Measurements from ENCODE around the gene PARPBP.
"Not testable (repeated sequence)": the region's sequence is repeated elsewhere in the genome, so short reads cannot be mapped to it uniquely, and the experiment has no call there.

Gene PARPBP, protein sequence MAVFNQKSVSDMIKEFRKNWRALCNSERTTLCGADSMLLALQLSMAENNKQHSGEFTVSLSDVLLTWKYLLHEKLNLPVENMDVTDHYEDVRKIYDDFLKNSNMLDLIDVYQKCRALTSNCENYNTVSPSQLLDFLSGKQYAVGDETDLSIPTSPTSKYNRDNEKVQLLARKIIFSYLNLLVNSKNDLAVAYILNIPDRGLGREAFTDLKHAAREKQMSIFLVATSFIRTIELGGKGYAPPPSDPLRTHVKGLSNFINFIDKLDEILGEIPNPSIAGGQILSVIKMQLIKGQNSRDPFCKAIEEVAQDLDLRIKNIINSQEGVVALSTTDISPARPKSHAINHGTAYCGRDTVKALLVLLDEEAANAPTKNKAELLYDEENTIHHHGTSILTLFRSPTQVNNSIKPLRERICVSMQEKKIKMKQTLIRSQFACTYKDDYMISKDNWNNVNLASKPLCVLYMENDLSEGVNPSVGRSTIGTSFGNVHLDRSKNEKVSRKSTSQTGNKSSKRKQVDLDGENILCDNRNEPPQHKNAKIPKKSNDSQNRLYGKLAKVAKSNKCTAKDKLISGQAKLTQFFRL

DNA sequence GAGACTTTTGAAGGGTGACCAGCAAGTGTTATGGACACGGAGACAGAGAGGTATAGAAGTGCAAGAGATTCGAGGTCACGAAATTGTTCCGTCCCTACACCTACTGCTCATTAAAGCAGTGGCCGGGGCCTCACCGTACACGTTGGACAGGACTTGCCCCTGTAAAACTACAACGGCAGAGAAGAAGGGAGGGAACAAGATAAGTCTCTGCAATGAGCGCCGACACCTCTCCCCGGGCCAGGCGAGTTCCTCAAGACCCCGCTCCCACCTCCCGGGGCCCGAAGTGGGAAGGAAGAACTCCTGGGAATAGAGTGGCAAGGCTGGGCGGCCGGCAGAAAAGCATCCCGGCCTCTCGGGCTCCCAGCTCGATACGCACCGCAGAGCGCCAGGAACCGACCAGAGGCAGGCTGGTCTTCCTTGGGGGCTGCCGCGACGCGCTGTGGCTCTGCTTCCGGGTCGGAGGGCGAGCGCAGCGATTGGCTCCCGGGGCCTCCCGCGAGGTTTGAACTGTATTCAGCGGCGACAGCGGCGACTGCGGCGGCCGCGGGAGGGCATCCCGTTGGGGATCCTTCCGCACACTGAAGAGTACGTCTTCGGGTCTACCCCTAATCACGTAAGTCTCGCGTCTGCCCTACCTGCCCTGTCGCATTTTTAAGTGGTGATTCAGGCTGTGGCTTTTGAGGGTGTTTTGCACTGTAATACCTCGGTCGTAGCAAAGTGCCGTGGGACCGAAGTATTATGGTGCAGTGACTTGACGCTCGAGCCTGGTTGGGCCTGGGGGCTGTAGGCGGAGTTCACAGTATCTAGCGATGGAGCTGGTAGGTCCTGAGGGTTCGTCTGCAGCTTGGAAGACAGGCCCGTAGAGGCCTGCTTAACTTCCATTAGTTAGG lies at the start of gene PARPBP, which contains the start of gene NUP37:
TSS of gene PARPBP (plus strand) at position 510 of the 890 bp plus-strand sequence. CDS start 3,706 bp downstream, outside the sequence.
TSS of gene NUP37 (minus strand) at position 441 of the 890 bp plus-strand sequence. CDS start 1,596 bp downstream, outside the sequence.
- CTCF ChIA-PET, result no interaction called here
- Mint-ChIP-seq H3K27me3 (no peaks in the 10 kb centered on the region), H3K9me3 (no peaks in the 10 kb centered on the region), H3K27ac (peak within 1 kb of the TSS; percentile 86), H3K36me3 (peaks cover 32% of the 10 kb centered on the region), H3K4me1 (peaks cover 46% of the 10 kb centered on the region), H3K4me3 (peak within 1 kb of the TSS; percentile 93)
- DNase-seq, result peak; percentile 94

DNA sequence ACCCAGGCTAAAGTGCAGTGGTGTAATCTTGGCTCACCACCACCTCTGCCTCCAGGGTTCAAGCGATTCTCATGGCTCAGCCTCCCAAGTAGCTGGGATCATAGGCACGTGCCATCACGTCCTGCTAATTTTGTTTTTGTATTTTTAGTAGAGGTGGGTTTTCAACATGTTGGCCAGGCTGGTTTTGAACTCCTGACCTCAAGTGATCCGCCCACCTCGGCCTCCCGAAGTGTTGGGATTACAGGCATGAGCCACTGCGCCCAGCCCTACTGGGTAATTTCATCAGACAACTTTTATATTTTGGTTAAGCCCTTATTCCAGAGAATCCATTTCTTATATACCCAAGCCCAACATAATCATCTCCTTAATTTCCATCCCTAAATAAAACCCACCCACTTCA lies 47.9 kb upstream of the PARPBP start:
- not testable (repeated sequence) for H3K4me3 Mint-ChIP-seq

DNA sequence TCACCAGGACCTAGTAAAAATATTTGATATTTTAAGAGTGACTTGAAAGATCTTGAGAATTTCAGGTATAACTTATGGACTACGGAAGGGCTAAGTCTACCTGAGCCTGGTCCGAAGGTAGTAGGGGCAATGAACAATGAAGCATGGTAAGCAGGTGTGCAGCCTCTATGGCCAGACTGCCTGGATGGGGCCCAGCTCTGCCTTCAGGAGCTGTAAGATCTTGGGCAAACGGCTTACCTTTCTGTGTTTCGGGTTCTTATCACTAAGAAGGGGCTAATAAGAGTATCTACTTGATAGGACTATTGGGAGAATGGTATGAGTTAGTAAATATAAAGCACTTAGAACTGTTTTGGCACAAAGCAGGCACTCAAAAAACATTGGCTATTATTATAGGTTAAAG lies 39.1 kb upstream of the PARPBP start:
- Mint-ChIP-seq H3K4me3 (no peak overlapping the region), H3K4me1 (no peaks in the 10 kb centered on the region), H3K27ac (no peak overlapping the region), H3K36me3 (peaks cover 46% of the 10 kb centered on the region), H3K27me3 (no peaks in the 10 kb centered on the region), H3K9me3 (no peaks in the 10 kb centered on the region)
- DNase-seq, result no peak
- CTCF ChIA-PET, result interaction anchor here (2.1 kb wide), 1 partner anchor 14 kb away, joined by 6 read pairs; no protein-coding TSS in a partner anchor

More for the DNA sequence above, 47.9 kb upstream of the PARPBP start:
- H3K4me1 Mint-ChIP-seq, H3K9me3 Mint-ChIP-seq, CTCF ChIA-PET, H3K27me3 Mint-ChIP-seq, H3K27ac Mint-ChIP-seq, DNase-seq: not testable (repeated sequence)
- H3K36me3 Mint-ChIP-seq, result peaks cover 16% of the 10 kb centered on the region

DNA sequence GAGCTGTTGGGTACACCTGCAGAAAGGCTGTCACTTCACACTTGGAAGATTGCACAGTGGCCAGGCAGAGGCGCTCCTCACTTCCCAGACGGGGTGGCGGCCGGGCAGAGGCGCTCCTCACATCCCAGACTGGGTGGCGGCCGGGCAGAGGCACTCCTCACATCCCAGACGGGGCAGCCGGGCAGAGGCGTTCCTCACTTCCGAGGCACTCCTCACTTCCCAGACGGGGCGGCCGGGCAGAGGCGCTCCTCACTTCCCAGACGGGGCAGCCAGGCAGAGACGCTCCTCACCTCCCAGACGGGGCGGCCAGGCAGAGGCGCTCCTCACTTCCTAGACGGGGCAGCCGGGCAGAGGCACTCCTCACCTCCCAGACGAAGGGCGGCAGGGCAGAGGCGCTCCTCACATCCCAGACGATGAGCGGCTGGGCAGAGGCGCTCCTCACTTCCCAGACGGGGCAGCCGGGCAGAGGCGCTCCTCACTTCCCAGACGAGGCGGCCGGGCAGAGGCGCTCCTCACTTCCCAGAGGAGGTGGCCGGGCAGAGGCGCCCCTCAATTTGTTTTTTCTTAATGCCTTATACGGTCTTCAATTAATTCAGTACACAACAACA lies 30.7 kb upstream of the PARPBP start:
- H3K27me3 Mint-ChIP-seq, H3K4me1 Mint-ChIP-seq, DNase-seq, H3K9me3 Mint-ChIP-seq, CTCF ChIA-PET, H3K4me3 Mint-ChIP-seq, H3K27ac Mint-ChIP-seq: not testable (repeated sequence)
- H3K36me3 Mint-ChIP-seq, result peaks cover 18% of the 10 kb centered on the region

DNA sequence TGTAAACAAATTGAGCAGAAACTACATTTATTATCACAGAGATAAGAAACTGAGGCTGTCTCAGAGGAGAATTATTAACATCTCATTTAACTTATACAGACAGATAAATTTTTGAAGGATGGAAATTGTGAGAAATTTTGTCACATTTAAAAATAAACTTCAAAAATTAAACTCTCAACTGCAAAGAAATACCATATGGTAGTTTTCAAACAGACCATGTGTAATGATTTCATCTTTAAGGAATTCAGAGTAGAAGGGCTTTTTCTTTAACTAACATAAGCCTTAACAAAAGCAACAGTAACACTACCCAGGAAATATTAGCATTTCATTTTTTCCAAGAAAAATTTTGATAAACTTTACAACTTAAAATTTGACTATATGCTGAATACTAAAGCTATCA lies 26.7 kb upstream of the PARPBP start:
- CTCF ChIA-PET, result interaction anchor here (0.8 kb wide), 1 partner anchor 676 kb away, joined by 3 read pairs; no protein-coding TSS in a partner anchor

DNA sequence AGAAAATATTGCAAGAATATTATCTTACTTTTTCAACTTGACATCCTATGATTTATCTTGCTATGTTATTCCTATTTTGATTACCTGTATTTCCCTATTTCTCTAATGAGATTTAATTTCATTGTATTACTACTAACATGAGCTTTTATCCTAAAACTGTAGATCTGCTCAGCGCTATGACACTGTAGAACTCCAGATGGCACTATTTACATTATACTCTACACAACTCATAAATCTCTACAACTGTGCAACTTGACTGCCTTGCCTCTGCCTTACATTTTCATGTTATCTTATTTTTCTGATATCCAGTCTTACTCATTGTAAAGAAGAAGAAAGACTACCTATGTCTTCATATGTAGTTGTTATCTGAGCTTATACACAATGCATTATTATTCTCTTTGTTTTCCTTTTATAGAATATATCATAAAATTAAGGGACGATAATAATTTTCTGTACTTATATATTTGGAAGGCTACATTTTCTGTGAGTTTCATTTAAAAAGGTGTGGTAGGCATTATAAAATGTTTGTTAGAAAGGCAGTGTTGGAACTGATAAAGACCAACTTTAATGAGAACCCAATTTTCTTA lies 24.2 kb upstream of the PARPBP start:
- Mint-ChIP-seq H3K27me3 (no peaks in the 10 kb centered on the region), H3K4me3 (no peak overlapping the region), H3K27ac (no peak overlapping the region), H3K4me1 (no peaks in the 10 kb centered on the region), H3K9me3 (no peaks in the 10 kb centered on the region), H3K36me3 (peaks cover 22% of the 10 kb centered on the region)
- no peak for DNase-seq
- CTCF ChIA-PET, result interaction anchor here (0.8 to 2.0 kb wide), 6 partner anchors 14 to 448 kb away, joined by 3 to 6 read pairs (median 3); no protein-coding TSS in a partner anchor

More for the DNA sequence above, 26.7 kb upstream of the PARPBP start:
- no peak for DNase-seq
- Mint-ChIP-seq H3K27me3 (no peaks in the 10 kb centered on the region), H3K9me3 (no peaks in the 10 kb centered on the region), H3K4me3 (no peak overlapping the region), H3K4me1 (no peaks in the 10 kb centered on the region), H3K36me3 (peaks cover 21% of the 10 kb centered on the region), H3K27ac (no peak overlapping the region)

DNA sequence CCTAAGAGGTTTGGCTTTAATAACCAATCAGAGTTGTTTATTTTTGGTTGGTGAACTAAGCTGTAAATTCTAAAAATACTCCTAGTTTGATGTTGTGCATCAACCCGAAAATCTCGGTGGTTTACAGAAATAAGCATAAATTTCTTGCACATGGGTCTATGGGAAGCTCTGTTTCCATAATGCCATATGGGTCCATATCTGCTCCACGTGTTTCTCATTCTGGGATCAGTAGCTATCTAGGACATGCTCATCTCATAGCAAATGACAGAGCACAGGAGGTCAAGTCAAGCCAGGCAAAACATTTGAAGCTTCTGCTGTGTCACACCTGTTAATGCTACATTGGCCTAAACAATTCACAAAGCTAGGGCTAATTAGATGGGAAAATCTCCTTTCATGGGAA lies 23.1 kb upstream of the PARPBP start:
- no peaks in the 10 kb centered on the region for H3K27me3 Mint-ChIP-seq
- H3K4me3 Mint-ChIP-seq, result no peak overlapping the region
- H3K36me3 Mint-ChIP-seq, result peaks cover 23% of the 10 kb centered on the region
- H3K9me3 Mint-ChIP-seq, result no peaks in the 10 kb centered on the region
- H3K27ac Mint-ChIP-seq, result no peak overlapping the region
- no peak for DNase-seq
- no peaks in the 10 kb centered on the region for H3K4me1 Mint-ChIP-seq
- CTCF ChIA-PET, result interaction anchor here (0.5 to 2.0 kb wide), 5 partner anchors 101 to 611 kb away, joined by 3 to 5 read pairs (median 3); partner anchors contain the start of gene PMCH

DNA sequence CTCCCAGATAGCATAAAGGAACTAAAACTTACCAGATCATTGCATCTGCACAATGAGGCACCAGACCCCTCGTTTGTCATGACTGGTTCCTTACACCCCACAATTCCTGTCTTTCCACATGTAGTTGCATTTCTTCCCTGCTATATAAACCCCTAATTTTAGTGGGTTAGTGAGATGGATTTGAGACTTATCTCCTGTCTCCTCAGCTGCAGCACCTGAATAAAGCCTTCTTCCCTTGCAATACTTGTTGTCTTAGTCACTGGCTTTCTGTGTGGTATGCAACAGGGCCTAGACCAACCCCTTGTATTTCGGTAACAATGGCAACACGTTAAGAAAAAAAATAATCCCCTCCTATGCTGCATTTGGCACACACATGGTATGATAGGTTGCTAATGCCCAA lies 13.1 kb upstream of the PARPBP start:
- Mint-ChIP-seq H3K27ac (no peak overlapping the region), H3K4me3 (no peak overlapping the region), H3K4me1 (peaks cover 8% of the 10 kb centered on the region), H3K36me3 (peaks cover 78% of the 10 kb centered on the region), H3K9me3 (peaks cover 11% of the 10 kb centered on the region), H3K27me3 (no peaks in the 10 kb centered on the region)
- DNase-seq, result no peak
- CTCF ChIA-PET, result no interaction called here

DNA sequence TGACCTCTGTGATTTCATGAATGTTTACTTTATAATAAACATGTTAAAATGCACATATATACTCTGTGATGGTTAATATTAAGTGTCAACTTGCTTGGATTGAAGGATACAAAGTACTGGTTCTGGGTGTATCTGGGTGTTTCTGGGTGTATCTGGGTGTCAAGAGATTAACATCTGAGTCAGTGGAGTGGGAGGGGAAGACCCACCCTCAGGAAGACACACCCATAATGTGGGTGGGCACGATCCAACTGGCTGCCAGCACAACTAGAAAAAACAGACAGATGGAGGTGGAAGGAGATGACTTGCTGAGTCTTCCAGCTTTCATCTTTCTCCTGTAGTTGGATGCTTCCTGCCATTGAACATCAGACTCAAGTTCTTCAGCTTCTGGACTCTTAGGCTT lies 12.0 kb upstream of the PARPBP start:
- H3K4me3 Mint-ChIP-seq, result no peak overlapping the region
- H3K27me3 Mint-ChIP-seq, result no peaks in the 10 kb centered on the region
- no peak for DNase-seq
- peaks cover 75% of the 10 kb centered on the region for H3K36me3 Mint-ChIP-seq
- H3K9me3 Mint-ChIP-seq, result peaks cover 11% of the 10 kb centered on the region
- peaks cover 8% of the 10 kb centered on the region for H3K4me1 Mint-ChIP-seq
- no peak overlapping the region for H3K27ac Mint-ChIP-seq
- CTCF ChIA-PET, result no interaction called here

DNA sequence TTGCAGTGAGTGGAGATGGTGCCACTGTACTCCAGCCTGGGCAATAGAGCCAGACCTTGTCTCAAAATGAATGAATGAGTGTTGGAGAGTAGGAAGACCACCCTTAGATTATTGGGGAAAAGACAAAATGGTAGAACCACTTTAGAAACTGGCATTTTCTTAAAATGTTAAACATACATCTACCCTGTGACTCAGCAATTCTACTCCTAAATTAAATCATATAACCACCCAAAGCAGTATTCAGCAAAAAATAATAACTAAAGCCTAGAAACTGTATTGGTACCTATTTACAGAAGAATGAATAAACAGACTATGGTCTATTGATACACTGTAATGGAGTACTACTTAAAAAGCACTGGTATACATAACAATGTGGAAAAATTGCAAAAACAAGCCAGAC lies 9.2 kb upstream of the PARPBP start:
- CTCF ChIA-PET, result no interaction called here
- Mint-ChIP-seq H3K27ac (no peak overlapping the region), H3K36me3 (peaks cover 63% of the 10 kb centered on the region), H3K4me3 (no peak overlapping the region), H3K27me3 (no peaks in the 10 kb centered on the region), H3K4me1 (peaks cover 8% of the 10 kb centered on the region), H3K9me3 (peaks cover 9% of the 10 kb centered on the region)
- DNase-seq, result no peak

DNA sequence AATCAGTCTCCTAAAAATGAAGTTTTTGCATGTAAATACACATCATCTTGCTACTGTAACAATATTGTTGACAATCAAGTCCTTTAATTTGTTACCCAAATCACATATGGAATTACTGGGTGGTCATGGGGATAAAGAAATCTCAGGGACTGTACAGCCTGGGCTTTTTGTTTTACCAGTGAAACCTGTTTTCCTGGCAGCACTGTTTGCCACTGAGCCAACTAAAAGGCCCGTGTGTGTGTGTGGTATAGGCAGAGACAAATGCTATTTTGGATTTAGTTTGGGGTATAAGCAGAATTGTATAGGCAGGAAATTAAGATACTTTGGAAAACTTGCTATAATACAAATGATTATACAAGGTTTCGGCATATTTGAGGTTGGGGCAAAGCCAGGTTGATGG lies 5.8 kb upstream of the PARPBP start:
- CTCF ChIA-PET, result no interaction called here
- Mint-ChIP-seq H3K4me1 (peaks cover 11% of the 10 kb centered on the region), H3K9me3 (no peaks in the 10 kb centered on the region), H3K36me3 (peaks cover 48% of the 10 kb centered on the region), H3K27me3 (no peaks in the 10 kb centered on the region), H3K4me3 (no peak overlapping the region), H3K27ac (no peak overlapping the region)
- DNase-seq, result no peak

DNA sequence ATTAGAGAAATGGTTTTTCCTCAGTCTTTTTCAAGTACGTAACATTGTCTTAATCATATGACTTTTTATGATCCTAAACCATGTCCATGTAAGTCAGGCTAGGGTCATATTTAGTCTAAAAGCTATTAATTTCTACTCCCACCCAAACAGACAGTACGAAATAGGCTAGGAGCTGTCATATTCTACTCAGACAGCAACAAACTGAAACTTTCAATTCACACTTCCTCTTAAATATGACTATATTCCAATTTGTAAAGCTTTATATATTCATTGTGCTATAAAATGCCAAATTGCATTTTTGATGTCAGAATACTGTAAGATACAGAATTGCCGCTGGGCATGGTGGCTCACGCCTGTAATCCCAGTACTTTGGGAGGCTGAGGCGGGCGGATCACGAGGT lies 3.6 kb upstream of the PARPBP start:
- no peak overlapping the region for H3K4me3 Mint-ChIP-seq
- CTCF ChIA-PET, result no interaction called here
- H3K27me3 Mint-ChIP-seq, result no peaks in the 10 kb centered on the region
- peaks cover 33% of the 10 kb centered on the region for H3K36me3 Mint-ChIP-seq
- DNase-seq, result no peak
- H3K27ac Mint-ChIP-seq, result no peak overlapping the region
- no peaks in the 10 kb centered on the region for H3K9me3 Mint-ChIP-seq
- peaks cover 21% of the 10 kb centered on the region for H3K4me1 Mint-ChIP-seq

DNA sequence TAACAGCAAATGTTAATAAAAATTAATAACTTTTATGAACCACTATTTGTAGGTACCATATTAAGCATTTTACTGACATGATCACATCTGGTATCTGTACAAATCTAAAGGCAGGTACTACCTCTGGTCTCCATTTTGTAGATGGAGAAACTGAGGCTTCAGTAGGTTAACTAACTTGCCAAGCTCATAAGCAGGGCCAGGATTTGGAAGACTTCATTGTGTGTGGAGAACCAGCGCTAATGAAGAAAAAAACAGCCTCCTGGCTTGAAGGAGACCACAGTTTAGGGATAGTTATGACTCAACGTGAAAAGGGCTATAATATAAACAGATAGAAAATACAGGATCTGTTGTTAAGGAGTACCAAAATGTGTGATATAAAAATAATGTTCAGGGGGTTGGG lies 1.1 kb upstream of the PARPBP start:
- CTCF ChIA-PET, result no interaction called here
- peaks cover 42% of the 10 kb centered on the region for H3K4me1 Mint-ChIP-seq
- no peaks in the 10 kb centered on the region for H3K27me3 Mint-ChIP-seq
- H3K36me3 Mint-ChIP-seq, result peaks cover 30% of the 10 kb centered on the region
- H3K9me3 Mint-ChIP-seq, result no peaks in the 10 kb centered on the region
- H3K27ac Mint-ChIP-seq, result peak overlapping the region; percentile 86
- H3K4me3 Mint-ChIP-seq, result peak overlapping the region; percentile 93
- DNase-seq, result no peak

All from activated naive CD4-positive, alpha-beta T cell treated with anti-CD3 and anti-CD28 coated beads, Interleukin-2, amount 10 ng/mL, durations not matched to agents 7 days and 5 days (primary cell).